Neural progenitor cell (in vitro differentiated cells): ENCODE data around the gene ZC3H15. TPM values are rescaled to one million over a fixed set of nuclear protein-coding genes. Genes with fewer than 3 reads are reported as not detected.

Experiments used
- DNase-seq: peaks from one replicate; pipeline ENCODE4 v3.0.0-alpha.2; 2016; ENCODE audit warnings: low spot score
- H2AFZ ChIP-seq: fragments of 200-600 bp; sonication (generic); replicated peaks from 2 replicates; pipeline ENCODE4 v1.6.1; 2016; ENCODE audit warnings: antibody characterized with exemption
- H3F3A ChIP-seq: fragments of 200-600 bp; sonication (generic); 2 replicates; pipeline ENCODE4 v1.6.1; 2016; ENCODE audit warnings: antibody characterized with exemption, low read depth
- H3K27ac ChIP-seq: fragments of 200-600 bp; sonication (generic); 2 replicates; pipeline ENCODE4 v1.5.1; 2016; ENCODE audit warnings: mild to moderate bottlenecking
- H3K27me3 ChIP-seq: fragments of 200-600 bp; sonication (generic); 2 replicates; pipeline ENCODE4 v1.6.1; 2016; ENCODE audit warnings: mild to moderate bottlenecking, moderate library complexity
- H3K36me3 ChIP-seq: fragments of 200-600 bp; sonication (generic); 2 replicates; pipeline ENCODE4 v1.5.1; 2016
- H3K4me1 ChIP-seq: fragments of 200-600 bp; sonication (generic); 2 replicates; pipeline ENCODE4 v1.6.1; 2016; ENCODE audit warnings: mixed run types
- H3K4me2 ChIP-seq: fragments of 200-600 bp; sonication (generic); 2 replicates; pipeline ENCODE4 v1.6.1; 2016
- H3K4me3 ChIP-seq: fragments of 200-600 bp; sonication (generic); 2 replicates; pipeline ENCODE4 v1.5.1; 2016
- H3K79me2 ChIP-seq: fragments of 200-600 bp; sonication (generic); 2 replicates; pipeline ENCODE4 v1.6.1; 2016; ENCODE audit warnings: low read depth
- H3K9ac ChIP-seq: fragments of 200-600 bp; sonication (generic); 2 replicates; pipeline ENCODE4 v1.6.1; 2016
- H3K9me3 ChIP-seq: fragments of 200-600 bp; sonication (generic); 2 replicates; pipeline ENCODE4 v1.5.1; 2016; ENCODE audit warnings: low read depth
- H4K20me1 ChIP-seq: fragments of 200-600 bp; sonication (generic); 2 replicates; pipeline ENCODE4 v1.6.1; 2016; ENCODE audit warnings: low read depth
- H3K27ac Mint-ChIP-seq: 3 replicates; pipeline ENCODE4 v1.8.0; 2021; ENCODE audit warnings: mixed read lengths
- H3K27me3 Mint-ChIP-seq: 2 replicates; pipeline ENCODE4 v1.8.0; 2022; ENCODE audit warnings: low read depth, mild to moderate bottlenecking, inconsistent platforms, moderate library complexity, mixed read lengths; ENCODE audit not compliant: insufficient read depth
- H3K36me3 Mint-ChIP-seq: 3 replicates; pipeline ENCODE4 v1.8.0; 2021; ENCODE audit warnings: mixed read lengths
- H3K4me1 Mint-ChIP-seq: 3 replicates; pipeline ENCODE4 v1.8.0; 2021; ENCODE audit warnings: mixed read lengths
- H3K4me3 Mint-ChIP-seq: 3 replicates; pipeline ENCODE4 v1.8.0; 2021; ENCODE audit warnings: mild to moderate bottlenecking, moderate library complexity, mixed read lengths
- H3K9me3 Mint-ChIP-seq: 3 replicates; pipeline ENCODE4 v1.8.0; 2020; ENCODE audit warnings: mixed read lengths
- EZH2 ChIP-seq: fragments of 200-600 bp; sonication (generic); IDR thresholded peaks from 2 replicates; pipeline ENCODE4 v1.6.1; 2017; ENCODE audit warnings: antibody characterized with exemption, mild to moderate bottlenecking, moderate library complexity
- EZH2phosphoT487 ChIP-seq: fragments of 200-600 bp; sonication (generic); IDR thresholded peaks from 2 replicates; pipeline ENCODE4 v1.6.1; 2017; ENCODE audit warnings: antibody characterized with exemption
- total RNA-seq: library from RNA; depleted of rRNA; stranded (reverse); fragments of >200 nt; gene quantifications from 2 replicates; pipeline ENCODE4 v1.2.3, GENCODE V29; 2015; ENCODE audit warnings: low replicate concordance
- TF ChIP-seq, protein P1 (sequence below): fragments of 200-600 bp; sonication (generic); IDR thresholded peaks from 2 replicates; pipeline ENCODE4 v1.5.1; 2017; ENCODE audit warnings: antibody characterized with exemption, mild to moderate bottlenecking

ZC3H15 gene
- total RNA-seq, 1 donor from 2014 or later = 88.6 TPM

DNA sequence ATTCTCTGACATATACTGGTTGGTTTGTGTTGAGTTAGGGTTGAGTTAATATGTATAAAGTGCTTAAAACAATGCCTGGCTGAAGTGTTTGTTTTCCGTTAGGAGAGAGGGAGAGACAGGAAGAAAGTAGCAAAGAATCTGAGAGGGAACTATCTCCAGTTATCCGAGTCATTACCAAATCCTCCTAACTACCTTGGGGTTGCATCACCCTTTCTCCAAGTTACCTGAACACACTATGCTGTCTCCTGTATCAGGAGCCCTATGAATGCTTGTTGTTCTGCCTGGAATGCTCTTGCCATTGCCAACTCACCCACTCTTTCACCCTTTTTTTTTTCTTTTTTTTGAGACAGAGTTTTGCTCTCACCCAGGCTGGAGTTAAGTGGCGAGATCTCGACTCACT, 55.9 kb downstream of the ZC3H15 start:
- no peaks in the 10 kb centered on the region for H3K9me3 Mint-ChIP-seq
- Histone ChIP-seq H3K4me2 (no peak overlapping the region), H3K79me2 (no peaks in the 10 kb centered on the region), H3K9ac (no peak overlapping the region), H4K20me1 (no peaks in the 10 kb centered on the region), H3F3A (peaks cover 5% of the 10 kb centered on the region), H3K4me1 (peaks cover 27% of the 10 kb centered on the region), H3K27me3 (no peaks in the 10 kb centered on the region), H3K27ac (no peak overlapping the region), H3K9me3 (no peaks in the 10 kb centered on the region), H3K36me3 (no peaks in the 10 kb centered on the region), H2AFZ (peak overlapping the region; percentile 4), H3K4me3 (no peak overlapping the region)
- no peak for DNase-seq
- peaks cover 19% of the 10 kb centered on the region for H3K4me1 Mint-ChIP-seq
- H3K4me3 Mint-ChIP-seq = no peak overlapping the region
- H3K36me3 Mint-ChIP-seq = no peaks in the 10 kb centered on the region
- no peak overlapping the region for H3K27ac Mint-ChIP-seq
- TF ChIP-seq, protein P1, sequence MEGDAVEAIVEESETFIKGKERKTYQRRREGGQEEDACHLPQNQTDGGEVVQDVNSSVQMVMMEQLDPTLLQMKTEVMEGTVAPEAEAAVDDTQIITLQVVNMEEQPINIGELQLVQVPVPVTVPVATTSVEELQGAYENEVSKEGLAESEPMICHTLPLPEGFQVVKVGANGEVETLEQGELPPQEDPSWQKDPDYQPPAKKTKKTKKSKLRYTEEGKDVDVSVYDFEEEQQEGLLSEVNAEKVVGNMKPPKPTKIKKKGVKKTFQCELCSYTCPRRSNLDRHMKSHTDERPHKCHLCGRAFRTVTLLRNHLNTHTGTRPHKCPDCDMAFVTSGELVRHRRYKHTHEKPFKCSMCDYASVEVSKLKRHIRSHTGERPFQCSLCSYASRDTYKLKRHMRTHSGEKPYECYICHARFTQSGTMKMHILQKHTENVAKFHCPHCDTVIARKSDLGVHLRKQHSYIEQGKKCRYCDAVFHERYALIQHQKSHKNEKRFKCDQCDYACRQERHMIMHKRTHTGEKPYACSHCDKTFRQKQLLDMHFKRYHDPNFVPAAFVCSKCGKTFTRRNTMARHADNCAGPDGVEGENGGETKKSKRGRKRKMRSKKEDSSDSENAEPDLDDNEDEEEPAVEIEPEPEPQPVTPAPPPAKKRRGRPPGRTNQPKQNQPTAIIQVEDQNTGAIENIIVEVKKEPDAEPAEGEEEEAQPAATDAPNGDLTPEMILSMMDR = no peak
- TF ChIP-seq EZH2 (no peak), EZH2phosphoT487 (no peak)
- peaks cover 2% of the 10 kb centered on the region for H3K27me3 Mint-ChIP-seq

DNA sequence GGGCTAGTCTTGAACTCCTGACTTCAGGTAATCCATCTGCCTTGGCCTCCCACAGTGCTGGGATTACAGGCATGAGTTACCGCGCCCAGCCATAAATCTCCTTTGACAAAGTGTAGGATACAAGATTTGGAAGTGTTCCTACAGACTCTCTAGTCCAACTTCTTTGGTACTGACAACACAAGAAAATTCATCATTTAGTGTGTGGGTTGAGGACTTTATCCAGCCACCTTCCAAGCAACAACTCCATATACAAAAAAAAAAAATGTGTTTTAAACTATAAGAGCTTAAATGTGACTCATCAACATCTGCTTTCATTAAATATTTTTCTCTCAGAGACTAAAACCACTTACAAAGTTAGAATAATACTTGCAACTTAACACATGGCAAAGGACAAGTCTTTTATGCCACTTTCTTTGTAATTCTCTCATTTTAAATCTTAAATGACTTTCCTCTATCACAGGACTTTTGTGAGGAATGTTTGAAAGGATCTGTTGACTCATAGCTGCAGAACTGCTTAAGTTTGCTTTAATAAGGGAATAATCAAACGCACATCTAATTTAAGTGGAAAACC, 57.6 kb downstream of the ZC3H15 start:
- Mint-ChIP-seq H3K4me3 (no peak overlapping the region), H3K9me3 (no peaks in the 10 kb centered on the region), H3K4me1 (peaks cover 19% of the 10 kb centered on the region), H3K27ac (no peak overlapping the region), H3K27me3 (peaks cover 2% of the 10 kb centered on the region), H3K36me3 (no peaks in the 10 kb centered on the region)
- Histone ChIP-seq H3K27me3 (no peaks in the 10 kb centered on the region), H3K36me3 (no peaks in the 10 kb centered on the region), H3K9ac (no peak overlapping the region), H3K27ac (peak overlapping the region; percentile 22), H3K4me3 (no peak overlapping the region), H3K9me3 (no peaks in the 10 kb centered on the region), H3K4me2 (no peak overlapping the region), H4K20me1 (no peaks in the 10 kb centered on the region), H3K79me2 (no peaks in the 10 kb centered on the region), H3K4me1 (peaks cover 27% of the 10 kb centered on the region), H2AFZ (no peak overlapping the region), H3F3A (peaks cover 5% of the 10 kb centered on the region)
- no peak for DNase-seq
- no peak for TF ChIP-seq EZH2
- no peak for TF ChIP-seq EZH2phosphoT487
- TF ChIP-seq, protein P1 = no peak

DNA sequence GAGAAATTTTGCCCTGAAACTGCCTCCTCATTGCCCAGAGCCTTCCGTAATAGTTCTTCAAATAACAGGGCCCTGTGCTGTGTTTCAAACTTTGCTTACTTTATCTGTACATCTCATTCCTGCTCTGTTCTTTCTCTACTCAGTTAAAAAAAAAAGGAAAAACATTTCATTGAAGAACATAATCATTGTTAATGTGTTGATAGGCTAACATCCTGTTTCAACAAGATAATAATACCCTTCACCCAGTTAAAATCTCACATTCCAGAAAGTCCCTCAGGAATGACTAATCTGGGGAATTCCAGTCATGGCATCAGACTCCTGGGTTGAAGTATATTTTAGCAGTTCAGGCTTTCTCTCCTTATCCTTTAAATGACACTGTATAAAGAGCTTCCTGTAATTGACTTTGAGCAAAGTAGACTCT, 58.2 kb downstream of the ZC3H15 start:
- peaks cover 19% of the 10 kb centered on the region for H3K4me1 Mint-ChIP-seq
- no peaks in the 10 kb centered on the region for H3K27me3 ChIP-seq
- no peak overlapping the region for H2AFZ ChIP-seq
- H3K9me3 ChIP-seq = no peaks in the 10 kb centered on the region
- H3K4me3 Mint-ChIP-seq = no peak overlapping the region
- no peak overlapping the region for H3K9ac ChIP-seq
- H3K36me3 Mint-ChIP-seq = no peaks in the 10 kb centered on the region
- H3F3A ChIP-seq = peaks cover 5% of the 10 kb centered on the region
- peak overlapping the region; percentile 22 for H3K27ac ChIP-seq
- H3K4me1 ChIP-seq = peaks cover 27% of the 10 kb centered on the region
- peak; percentile 45 for DNase-seq
- H3K4me2 ChIP-seq = peak overlapping the region; percentile 33
- H3K27me3 Mint-ChIP-seq = peaks cover 2% of the 10 kb centered on the region
- no peaks in the 10 kb centered on the region for H4K20me1 ChIP-seq
- H3K9me3 Mint-ChIP-seq = no peaks in the 10 kb centered on the region
- no peaks in the 10 kb centered on the region for H3K36me3 ChIP-seq
- H3K79me2 ChIP-seq = no peaks in the 10 kb centered on the region
- TF ChIP-seq EZH2 (no peak), EZH2phosphoT487 (no peak)
- TF ChIP-seq, protein P1 = no peak
- H3K4me3 ChIP-seq = no peak overlapping the region
- H3K27ac Mint-ChIP-seq = peak overlapping the region; percentile 34
